AG10803 (cell line): ENCODE measurements around the gene IDH2.
"Not testable (repeated sequence)": the region's sequence is repeated elsewhere in the genome, so short reads cannot be mapped to it uniquely, and the experiment has no call there.

Experiments used
- DNase-seq: peaks from one replicate; pipeline ENCODE4 v3.0.0; 2010; ENCODE audit warnings: low read depth
- H3K4me3 ChIP-seq: 2 replicates; pipeline ENCODE4 v1.5.1; 2011; ENCODE audit warnings: mild to moderate bottlenecking, low read length, control low read depth
- TF ChIP-seq, protein P1 (sequence below): conservative IDR thresholded peaks from 2 replicates; pipeline ENCODE4 v1.5.1; 2011; ENCODE audit warnings: mild to moderate bottlenecking, low read length, control low read depth, inconsistent platforms

Gene IDH2

DNA sequence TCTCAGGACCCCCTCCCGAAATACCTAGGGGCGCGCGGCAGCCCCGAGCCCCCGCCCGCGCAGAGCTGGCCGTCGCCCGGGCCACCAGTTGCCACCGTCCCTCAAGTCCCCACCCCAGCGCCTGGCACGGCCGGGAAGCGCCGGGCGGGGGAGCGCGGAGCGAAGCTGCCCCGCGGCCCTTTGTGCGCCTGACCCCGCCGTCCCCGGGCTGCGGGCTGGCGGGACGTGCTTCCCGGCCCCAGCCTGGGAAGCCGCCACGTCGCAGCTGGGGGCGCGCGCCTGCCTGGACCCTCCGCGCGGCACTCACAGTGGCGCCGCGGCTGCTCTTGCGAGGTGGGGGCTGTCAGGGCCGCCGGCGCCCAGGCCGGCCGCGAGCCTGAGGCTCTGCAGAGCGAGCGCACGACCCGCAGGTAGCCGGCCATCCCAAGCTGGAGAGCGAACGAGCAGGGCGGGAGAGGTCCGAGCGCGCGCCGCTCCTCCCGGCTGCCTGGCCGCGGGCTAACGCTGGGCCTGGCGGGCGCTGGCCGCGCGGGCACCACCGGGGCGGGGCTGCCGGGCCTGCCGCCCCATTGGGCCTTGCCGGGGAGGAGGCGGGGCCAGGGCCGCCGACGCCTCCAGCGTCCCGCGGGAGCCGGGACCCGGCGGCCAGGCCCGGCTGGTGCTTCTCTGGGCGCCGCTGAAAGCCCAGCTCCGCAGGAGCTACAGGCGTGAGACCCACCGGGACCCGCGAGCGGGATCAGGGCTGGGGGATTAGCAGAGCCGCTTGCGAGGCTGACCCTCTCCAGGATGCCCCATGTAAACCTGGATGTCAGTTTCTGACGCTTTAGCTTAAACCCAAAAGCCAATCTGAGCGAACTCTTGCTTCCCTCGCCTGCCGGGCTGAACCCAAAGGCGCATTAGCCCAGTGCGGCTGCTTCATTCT lies at the start of gene IDH2:
Gene IDH2, minus strand, starts transcription at position 500 of the 922 bp plus-strand sequence. Its CDS starts 78 bp downstream, at position 422.
- TF ChIP-seq, protein P1, sequence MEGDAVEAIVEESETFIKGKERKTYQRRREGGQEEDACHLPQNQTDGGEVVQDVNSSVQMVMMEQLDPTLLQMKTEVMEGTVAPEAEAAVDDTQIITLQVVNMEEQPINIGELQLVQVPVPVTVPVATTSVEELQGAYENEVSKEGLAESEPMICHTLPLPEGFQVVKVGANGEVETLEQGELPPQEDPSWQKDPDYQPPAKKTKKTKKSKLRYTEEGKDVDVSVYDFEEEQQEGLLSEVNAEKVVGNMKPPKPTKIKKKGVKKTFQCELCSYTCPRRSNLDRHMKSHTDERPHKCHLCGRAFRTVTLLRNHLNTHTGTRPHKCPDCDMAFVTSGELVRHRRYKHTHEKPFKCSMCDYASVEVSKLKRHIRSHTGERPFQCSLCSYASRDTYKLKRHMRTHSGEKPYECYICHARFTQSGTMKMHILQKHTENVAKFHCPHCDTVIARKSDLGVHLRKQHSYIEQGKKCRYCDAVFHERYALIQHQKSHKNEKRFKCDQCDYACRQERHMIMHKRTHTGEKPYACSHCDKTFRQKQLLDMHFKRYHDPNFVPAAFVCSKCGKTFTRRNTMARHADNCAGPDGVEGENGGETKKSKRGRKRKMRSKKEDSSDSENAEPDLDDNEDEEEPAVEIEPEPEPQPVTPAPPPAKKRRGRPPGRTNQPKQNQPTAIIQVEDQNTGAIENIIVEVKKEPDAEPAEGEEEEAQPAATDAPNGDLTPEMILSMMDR, result no peak
- peak; percentile 79 for DNase-seq
- peak within 1 kb of the TSS; percentile 76 for H3K4me3 ChIP-seq

DNA sequence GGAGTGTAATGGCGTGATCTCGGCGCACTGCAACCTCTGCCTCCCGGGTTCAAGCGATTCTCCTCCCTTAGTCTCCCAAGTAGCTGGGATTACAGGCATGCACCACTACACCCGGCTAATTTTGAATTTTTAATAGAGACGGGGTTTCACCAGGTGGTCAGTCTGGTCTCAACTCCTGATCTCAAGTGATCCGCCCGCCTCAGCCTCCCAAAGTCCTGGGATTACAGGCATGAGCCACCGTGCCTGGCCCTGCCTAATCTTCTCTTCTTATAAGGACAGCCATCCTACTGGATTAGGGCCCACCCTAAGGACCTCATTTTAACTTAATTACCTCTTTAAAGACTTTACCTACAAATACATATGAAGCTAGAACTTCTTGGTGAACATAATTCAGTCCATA lies 48.3 kb upstream of the IDH2 start:
- DNase-seq, H3K4me3 ChIP-seq: not testable (repeated sequence)

DNA sequence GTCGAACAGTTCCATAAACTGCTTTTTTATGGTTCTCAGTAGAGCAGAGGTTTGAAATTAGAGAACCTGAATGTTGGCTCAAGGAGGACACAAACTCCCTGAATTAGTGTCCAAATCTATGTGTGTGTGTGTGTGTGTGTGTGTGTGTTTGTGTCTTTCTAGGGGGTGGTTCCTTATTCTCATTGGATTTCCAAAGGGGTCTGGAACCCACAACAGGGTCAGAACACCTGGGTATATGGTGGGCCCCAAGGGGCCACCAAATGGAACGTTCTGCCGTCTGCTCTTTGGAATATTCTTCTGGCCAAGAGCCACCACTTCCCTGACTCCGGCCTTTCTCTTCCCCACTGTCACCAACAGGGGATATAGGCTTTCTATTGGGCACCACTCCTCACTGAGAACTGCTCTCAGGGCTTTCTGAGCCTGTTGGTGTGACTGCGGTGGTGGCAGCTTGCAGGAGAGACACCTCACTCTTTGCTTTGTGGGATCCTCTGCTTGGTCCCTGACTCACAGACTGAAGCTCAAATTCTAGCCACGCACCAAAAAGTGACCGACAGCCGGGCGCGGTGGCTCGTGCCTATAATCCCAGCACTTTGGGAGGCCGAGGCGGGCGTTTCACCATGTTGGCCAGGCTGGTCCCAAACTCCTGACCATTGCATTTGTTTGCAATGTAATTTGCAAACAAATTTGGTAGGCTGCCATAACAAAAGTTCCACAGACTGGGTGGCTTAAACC lies 47.5 kb upstream of the IDH2 start:
- no peak for DNase-seq
- TF ChIP-seq, protein P1, result no peak
- no peak overlapping the region for H3K4me3 ChIP-seq

DNA sequence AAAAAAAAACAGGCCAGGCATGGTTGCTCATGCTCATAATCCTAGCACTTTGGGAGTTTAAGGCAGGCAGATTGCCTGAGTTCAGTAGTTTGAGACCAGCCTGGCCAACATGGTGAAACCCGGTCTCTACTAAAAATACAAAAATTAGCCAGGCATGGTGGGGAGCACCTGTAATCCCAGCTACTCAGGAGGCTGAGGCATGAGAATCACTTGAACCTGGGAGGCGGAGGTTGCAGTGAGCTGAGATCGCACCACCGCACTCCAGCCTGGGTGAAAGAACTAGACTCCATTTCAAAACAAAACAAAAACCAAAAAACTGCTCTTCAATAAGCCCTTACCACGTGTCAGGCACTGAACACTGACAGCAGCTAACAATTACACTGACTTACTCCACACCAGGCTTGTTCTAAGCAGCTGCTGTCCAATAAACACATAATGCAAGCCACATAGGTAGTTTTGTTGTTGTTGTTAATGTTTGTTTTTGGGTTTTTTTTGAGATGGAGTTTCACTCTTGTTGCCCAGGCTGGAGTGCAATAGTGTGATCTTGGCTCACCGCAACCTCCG lies 44.0 kb upstream of the IDH2 start:
- DNase-seq, H3K4me3 ChIP-seq: not testable (repeated sequence)

DNA sequence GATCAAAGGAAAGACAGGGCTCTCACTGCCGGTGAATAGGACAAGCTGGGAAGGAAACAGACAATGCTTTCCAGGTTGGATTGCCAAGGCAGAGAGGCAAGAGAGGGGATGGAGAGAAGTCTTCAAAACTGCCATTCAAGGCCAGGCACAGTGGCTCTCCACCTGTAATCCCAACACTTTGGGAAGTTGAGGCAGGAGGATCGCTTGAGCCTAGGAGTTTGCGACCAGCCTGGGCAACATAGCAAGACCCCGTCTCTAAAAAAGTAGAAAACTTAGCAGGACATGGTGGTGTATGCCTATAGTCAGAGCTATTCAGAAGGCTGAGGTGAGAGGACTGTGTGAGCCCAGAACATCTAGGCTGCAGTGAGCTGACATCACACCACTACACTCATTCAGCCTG lies 43.5 kb upstream of the IDH2 start:
- TF ChIP-seq, protein P1, result no peak
- no peak overlapping the region for H3K4me3 ChIP-seq
- DNase-seq, result no peak

DNA sequence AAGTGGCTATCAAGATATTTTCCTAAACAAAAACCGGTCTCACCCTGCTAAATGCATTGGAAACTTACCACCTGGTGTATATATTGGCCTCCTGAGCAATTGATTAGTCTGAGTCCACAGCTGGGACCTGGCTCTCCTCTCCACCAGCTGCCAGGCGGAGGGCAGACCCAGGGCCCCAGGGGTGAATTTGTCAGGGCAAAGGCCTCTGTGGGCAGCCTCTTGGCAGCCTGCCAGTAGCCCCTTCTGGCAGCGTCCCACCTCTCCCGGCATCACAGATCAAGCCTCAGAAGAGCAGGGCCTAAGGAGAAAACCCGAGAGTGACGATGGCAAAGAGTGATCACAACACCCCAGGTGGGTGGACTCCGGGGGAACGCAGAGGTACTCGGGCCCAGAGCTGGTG lies 43.0 kb upstream of the IDH2 start:
- no peak overlapping the region for H3K4me3 ChIP-seq
- TF ChIP-seq, protein P1, result no peak
- DNase-seq, result no peak

DNA sequence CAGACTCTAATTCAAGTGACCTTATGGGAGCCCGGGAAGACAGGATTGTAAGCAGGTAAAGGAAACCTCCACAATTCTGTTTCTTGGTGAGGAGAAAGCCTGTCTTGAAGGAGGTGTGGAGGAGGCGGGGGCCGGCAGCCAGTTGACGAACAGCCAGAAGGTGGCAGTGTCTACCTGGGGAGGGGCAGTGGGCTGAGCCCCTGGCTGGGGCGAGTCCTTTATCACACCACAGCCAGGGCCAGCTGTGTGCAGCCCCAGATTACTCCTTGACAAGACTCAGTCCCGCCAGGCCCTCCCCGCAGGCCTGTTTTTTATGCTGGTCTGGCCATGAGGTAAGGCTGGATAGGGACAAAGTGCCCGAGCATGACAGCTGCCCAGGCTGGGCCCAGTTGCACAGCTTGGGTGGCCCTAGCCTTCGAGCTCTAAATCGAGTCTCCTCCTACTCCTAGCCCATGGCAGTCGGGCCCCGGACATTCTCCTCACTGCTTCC lies 40.9 kb upstream of the IDH2 start:
- DNase-seq, result no peak
- TF ChIP-seq, protein P1, result peak; percentile 24; the same call in 1 of the 2 replicates
- H3K4me3 ChIP-seq, result no peak overlapping the region
